Stimulated activated CD4-positive, alpha-beta T cell treated with anti-CD3 and anti-CD28 coated beads, TNF-alpha, amount 100 ng/mL, for 48 hours (primary cell): ENCODE data around the gene SLC25A2.
"Not testable (repeated sequence)": the region's sequence is repeated elsewhere in the genome, so short reads cannot be mapped to it uniquely, and the experiment has no call there.

Source experiments
- DNase-seq, 3 donors: peaks; one replicate each; pipeline ENCODE4 v3.0.0-alpha.2; 2020; ENCODE audit warnings: low read depth in 3 of 3

Gene SLC25A2

GRCh38 chr5:141303756-141304155, at the start of gene SLC25A2:
Gene SLC25A2, minus strand, starts transcription at chr5:141304049. Its CDS starts 184 bp downstream, at chr5:141303865.
- no peak for DNase-seq

GRCh38 chr5:141351591-141351990, 47.7 kb upstream of the SLC25A2 start:
- DNase-seq: no peak

GRCh38 chr5:141349917-141350619, 46.2 kb upstream of the SLC25A2 start, which contains the start of gene PCDHGB1:
Gene PCDHGB1, plus strand, starts transcription at chr5:141350099. Its CDS starts 162 bp downstream, at chr5:141350261.
- no peak for DNase-seq

- not testable (repeated sequence) for DNase-seq
These were observed 42.2 kb upstream of the SLC25A2 start for GRCh38 chr5:141346017-141346416.

- no peak for DNase-seq
These were observed 41.5 kb upstream of the SLC25A2 start for GRCh38 chr5:141345327-141345726.

- DNase-seq: no peak
These were observed 40.2 kb upstream of the SLC25A2 start for GRCh38 chr5:141343953-141344463.

- no peak for DNase-seq
These were observed 39.5 kb upstream of the SLC25A2 start, which contains the start of gene PCDHGA3 for GRCh38 chr5:141343242-141343952. Gene PCDHGA3, plus strand, starts transcription at chr5:141343829. Its CDS starts 205 bp downstream, at chr5:141344034.

- no peak for DNase-seq
These were observed 38.9 kb upstream of the SLC25A2 start for GRCh38 chr5:141342773-141343172.

- not testable (repeated sequence) for DNase-seq
These were observed 37.0 kb upstream of the SLC25A2 start for GRCh38 chr5:141340781-141341354.

GRCh38 chr5:141338538-141339306, 34.9 kb upstream of the SLC25A2 start, which contains the start of gene PCDHGA2:
Gene PCDHGA2, plus strand, starts transcription at chr5:141338760.
- DNase-seq: no peak

- DNase-seq: not testable (repeated sequence)
These were observed 28.7 kb upstream of the SLC25A2 start for GRCh38 chr5:141332571-141332970.

- no peak for DNase-seq
These were observed 26.6 kb upstream of the SLC25A2 start, which contains the start of gene PCDHGA1 for GRCh38 chr5:141330299-141331080. Gene PCDHGA1, plus strand, starts transcription at chr5:141330514.

GRCh38 chr5:141328231-141328630, 24.4 kb upstream of the SLC25A2 start:
- no peak for DNase-seq

- DNase-seq: peak; percentile 36 to 43 (median 42)
These were observed 22.4 kb upstream of the SLC25A2 start for GRCh38 chr5:141326088-141326854.

- DNase-seq: no peak
These were observed 18.4 kb upstream of the SLC25A2 start for GRCh38 chr5:141322261-141322660.

GRCh38 chr5:141320225-141321169, 16.6 kb upstream of the SLC25A2 start, which contains the start of gene TAF7:
Gene TAF7, minus strand, starts transcription at chr5:141320784. Its CDS starts 740 bp downstream, at chr5:141320044.
- peak; percentile 82 to 87 (median 83) for DNase-seq

- no peak for DNase-seq
These were observed 15.8 kb upstream of the SLC25A2 start for GRCh38 chr5:141319699-141320098.

GRCh38 chr5:141319202-141319601, 15.4 kb upstream of the SLC25A2 start:
- no peak for DNase-seq
